Activated CD8-positive, alpha-beta T cell treated with anti-CD3 and anti-CD28 coated beads, Interleukin-2, amount 10 ng/mL, durations not matched to agents 7 days and 5 days (primary cell): ENCODE data around the gene FREY1. TPM values are rescaled to one million over a fixed set of nuclear protein-coding genes. Genes with fewer than 3 reads are reported as not detected.
A peak's percentile ranks its signal among the peaks of the same experiment; 100 is the strongest.

ENCODE experiments used
- ATAC-seq: fragments of 150-1000 bp; cut with Tn5 transposase; one replicate; pipeline ENCODE4 v1.10.0; 2021; ENCODE audit warnings: moderate library complexity
- CTCF ChIA-PET: fragments of 350-600 bp; sonication (Branson Sonifier 250); formaldehyde crosslinking; loops from one replicate; lab custom pipeline; 2021; ENCODE audit warnings: antibody characterized with exemption; lab: Charles Lee
- POLR2A ChIA-PET: fragments of 350-600 bp; sonication (Branson Sonifier 250); formaldehyde crosslinking; loops from one replicate; lab custom pipeline; 2021; ENCODE audit warnings: antibody characterized with exemption; lab: Charles Lee
- DNase-seq: peaks from one replicate; pipeline ENCODE4 v3.0.0-alpha.2; 2020
- H3K27ac Mint-ChIP-seq: one replicate; pipeline ENCODE4 v1.8.0; 2021; ENCODE audit warnings: mild to moderate bottlenecking, mixed read lengths
- H3K27me3 Mint-ChIP-seq: one replicate; pipeline ENCODE4 v1.8.0; 2021; ENCODE audit warnings: low read depth, mixed read lengths
- H3K36me3 Mint-ChIP-seq: one replicate; pipeline ENCODE4 v1.8.0; 2021; ENCODE audit warnings: low read depth, mixed read lengths
- H3K4me1 Mint-ChIP-seq: one replicate; pipeline ENCODE4 v1.8.0; 2021; ENCODE audit warnings: low read depth, mixed read lengths
- H3K4me3 Mint-ChIP-seq: one replicate; pipeline ENCODE4 v1.8.0; 2021; ENCODE audit warnings: mild to moderate bottlenecking, mixed read lengths
- H3K9me3 Mint-ChIP-seq: one replicate; pipeline ENCODE4 v1.8.0; 2022; ENCODE audit warnings: mixed read lengths; ENCODE audit not compliant: insufficient read depth
- total RNA-seq, 2 experiments: library from RNA; stranded (reverse); gene quantifications; one replicate each; pipeline ENCODE4 v1.2.3, GENCODE V29; 2021

Gene FREY1
- total RNA-seq, 2 experiments from 2014 or later = 2.1 TPM

DNA sequence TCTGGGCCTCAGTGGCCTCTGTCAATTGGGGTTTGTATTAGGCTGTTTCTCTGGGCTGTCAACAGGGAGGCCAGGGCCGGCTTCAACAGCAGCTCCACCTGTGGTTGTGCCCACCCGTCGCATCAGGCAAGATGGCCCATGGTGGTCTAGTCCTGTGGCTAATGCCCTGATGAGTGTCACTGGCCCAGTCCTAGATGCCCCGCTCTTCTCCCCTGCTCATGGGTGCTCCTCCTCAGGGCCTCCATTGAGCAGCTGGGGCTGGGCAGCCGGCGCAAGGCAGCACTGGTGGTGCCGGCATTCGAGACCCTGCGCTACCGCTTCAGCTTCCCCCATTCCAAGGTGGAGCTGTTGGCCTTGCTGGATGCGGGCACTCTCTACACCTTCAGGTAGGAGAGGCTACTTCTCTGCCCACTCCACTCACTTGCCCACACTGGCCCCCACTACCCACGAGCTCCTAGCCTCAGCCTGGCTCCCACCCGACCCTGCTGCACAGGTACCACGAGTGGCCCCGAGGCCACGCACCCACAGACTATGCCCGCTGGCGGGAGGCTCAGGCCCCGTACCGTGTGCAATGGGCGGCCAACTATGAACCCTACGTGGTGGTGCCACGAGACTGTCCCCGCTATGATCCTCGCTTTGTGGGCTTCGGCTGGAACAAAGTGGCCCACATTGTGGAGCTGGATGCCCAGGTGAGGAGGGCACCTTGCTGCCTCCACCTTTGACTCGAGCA is 20.8 kb upstream of the FREY1 start:
- peak overlapping the region; percentile 64 for H3K27ac Mint-ChIP-seq

DNA sequence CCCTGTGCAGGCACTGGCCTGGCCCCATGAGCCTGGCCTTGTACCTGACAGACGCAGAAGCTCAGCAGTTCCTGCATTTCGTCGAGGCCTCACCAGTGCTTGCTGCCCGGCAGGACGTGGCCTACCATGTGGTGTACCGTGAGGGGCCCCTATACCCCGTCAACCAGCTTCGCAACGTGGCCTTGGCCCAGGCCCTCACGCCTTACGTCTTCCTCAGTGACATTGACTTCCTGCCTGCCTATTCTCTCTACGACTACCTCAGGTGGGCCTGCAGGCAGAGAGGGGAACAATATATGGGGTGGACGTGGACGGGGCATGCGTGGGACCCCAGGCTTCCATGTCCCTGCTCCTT is 20.2 kb upstream of the FREY1 start:
- ChIA-PET POLR2A (interaction anchor here (1.1 to 2.7 kb wide), 3 partner anchors 10 to 14 kb away, joined by 3 to 16 read pairs (median 3); partner anchors contain the start of gene PEX16), CTCF (interaction anchor here (0.6 to 1.5 kb wide), 5 partner anchors 37 to 156 kb away, joined by 3 to 5 read pairs (median 4); no protein-coding TSS in a partner anchor)
- H3K27ac Mint-ChIP-seq = peak overlapping the region; percentile 64

More for the DNA sequence above, 20.8 kb upstream of the FREY1 start:
- no peak for ATAC-seq
- peaks cover 12% of the 10 kb centered on the region for H3K27me3 Mint-ChIP-seq
- no peaks in the 10 kb centered on the region for H3K9me3 Mint-ChIP-seq
- peak; percentile 17 for DNase-seq
- ChIA-PET CTCF (no interaction called here), POLR2A (interaction anchor here (1.1 to 2.7 kb wide), 3 partner anchors 9 to 14 kb away, joined by 3 to 16 read pairs (median 3); partner anchors contain the start of gene PEX16)
- peaks cover 2% of the 10 kb centered on the region for H3K36me3 Mint-ChIP-seq
- peaks cover 44% of the 10 kb centered on the region for H3K4me1 Mint-ChIP-seq
- no peak overlapping the region for H3K4me3 Mint-ChIP-seq

DNA sequence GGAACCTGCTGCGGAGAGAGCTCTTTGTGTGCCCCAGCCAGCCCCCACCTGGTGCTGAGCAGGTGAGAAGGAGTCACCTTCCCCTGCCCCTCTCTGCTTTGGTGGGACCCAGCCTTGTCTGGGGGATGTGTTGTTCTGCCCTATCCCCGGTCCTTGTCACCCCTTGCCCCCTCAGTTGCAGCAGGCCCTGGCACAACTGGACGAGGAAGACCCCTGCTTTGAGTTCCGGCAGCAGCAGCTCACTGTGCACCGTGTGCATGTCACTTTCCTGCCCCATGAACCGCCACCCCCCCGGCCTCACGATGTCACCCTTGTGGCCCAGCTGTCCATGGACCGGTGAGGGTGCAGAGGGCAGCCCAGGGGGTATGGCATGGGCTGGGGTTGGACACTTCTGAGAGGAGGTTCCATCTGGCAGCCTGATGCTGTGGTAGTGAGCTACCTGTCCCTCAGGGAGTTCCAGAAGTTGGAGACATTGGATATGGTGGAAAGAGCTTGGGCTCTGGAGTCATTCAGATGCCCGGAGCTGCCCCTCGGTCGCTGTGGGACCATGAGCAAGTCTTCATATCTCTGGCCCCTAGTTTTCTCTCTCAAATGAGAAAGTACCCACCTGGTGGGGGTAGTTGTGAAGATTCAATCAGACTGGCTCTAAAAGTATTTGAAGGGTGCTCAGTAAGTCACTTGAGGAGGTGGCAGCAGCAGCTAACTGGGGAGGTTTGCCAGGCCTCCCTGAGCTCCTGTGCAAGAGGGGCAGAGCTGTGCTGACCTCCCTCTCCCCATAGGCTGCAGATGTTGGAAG is 19.7 kb upstream of the FREY1 start:
- no peak for ATAC-seq
- peaks cover 44% of the 10 kb centered on the region for H3K4me1 Mint-ChIP-seq
- peak overlapping the region; percentile 64 for H3K27ac Mint-ChIP-seq
- peak; percentile 19 for DNase-seq
- no peak overlapping the region for H3K4me3 Mint-ChIP-seq
- no peaks in the 10 kb centered on the region for H3K9me3 Mint-ChIP-seq
- H3K27me3 Mint-ChIP-seq = peaks cover 13% of the 10 kb centered on the region
- ChIA-PET POLR2A (interaction anchor here (1.1 to 2.7 kb wide), 2 partner anchors 10 to 13 kb away, joined by 3 to 16 read pairs; partner anchors contain the start of gene PEX16), CTCF (interaction anchor here (0.6 to 1.5 kb wide), 6 partner anchors 38 to 1782 kb away, joined by 3 to 5 read pairs (median 4); no protein-coding TSS in a partner anchor)
- no peaks in the 10 kb centered on the region for H3K36me3 Mint-ChIP-seq

More for the DNA sequence above, 20.2 kb upstream of the FREY1 start:
- H3K4me1 Mint-ChIP-seq = peaks cover 44% of the 10 kb centered on the region
- peaks cover under 1% of the 10 kb centered on the region for H3K36me3 Mint-ChIP-seq
- no peaks in the 10 kb centered on the region for H3K9me3 Mint-ChIP-seq
- DNase-seq (peak; percentile 48), ATAC-seq (peak; percentile 29)
- peaks cover 12% of the 10 kb centered on the region for H3K27me3 Mint-ChIP-seq
- no peak overlapping the region for H3K4me3 Mint-ChIP-seq

DNA sequence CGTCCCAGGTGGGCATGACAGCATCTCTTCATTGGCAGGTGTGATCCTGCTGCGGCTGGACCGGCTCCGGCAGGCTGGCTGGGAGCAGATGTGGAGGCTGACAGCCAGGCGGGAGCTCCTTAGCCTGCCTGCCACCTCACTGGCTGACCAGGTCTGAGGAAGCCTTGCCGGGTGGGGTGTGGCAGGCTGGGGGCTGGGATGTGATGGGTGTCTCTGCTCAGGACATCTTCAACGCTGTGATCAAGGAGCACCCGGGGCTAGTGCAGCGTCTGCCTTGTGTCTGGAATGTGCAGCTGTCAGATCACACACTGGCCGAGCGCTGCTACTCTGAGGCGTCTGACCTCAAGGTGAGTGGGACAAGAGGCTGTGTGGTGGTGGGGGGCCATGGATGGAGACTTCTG is 18.9 kb upstream of the FREY1 start:
- Mint-ChIP-seq H3K4me1 (peaks cover 43% of the 10 kb centered on the region), H3K9me3 (no peaks in the 10 kb centered on the region), H3K27ac (no peak overlapping the region), H3K4me3 (no peak overlapping the region), H3K27me3 (peaks cover 18% of the 10 kb centered on the region), H3K36me3 (no peaks in the 10 kb centered on the region)
- POLR2A ChIA-PET = interaction anchor here (0.6 to 2.7 kb wide), 2 partner anchors 9 to 317 kb away, joined by 3 to 16 read pairs; partner anchors contain the start of gene PEX16
- CTCF ChIA-PET = interaction anchor here (1.1 to 1.5 kb wide), 2 partner anchors 39 to 80 kb away, joined by 4 to 5 read pairs; no protein-coding TSS in a partner anchor
- DNase-seq (peak; percentile 17), ATAC-seq (no peak)

DNA sequence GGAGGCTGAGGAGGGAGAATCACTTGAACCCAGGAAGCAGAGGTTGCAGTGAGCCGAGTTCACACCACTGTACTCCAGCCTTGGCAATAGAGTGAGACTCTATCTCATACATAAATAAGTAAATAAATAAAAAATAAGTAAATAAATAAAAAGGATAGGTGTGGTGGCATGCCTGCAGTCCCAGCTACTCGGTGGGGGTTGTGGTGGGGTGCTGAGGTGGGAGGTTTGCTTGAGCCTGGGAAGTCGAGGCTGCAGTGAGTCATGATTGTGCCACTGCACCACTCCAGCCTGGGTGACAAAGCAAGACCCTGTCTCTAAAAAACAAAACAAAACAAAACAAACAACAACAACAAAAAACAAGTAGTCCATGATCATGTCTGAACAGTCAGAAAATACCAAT is 18.5 kb upstream of the FREY1 start:
- peaks cover 18% of the 10 kb centered on the region for H3K27me3 Mint-ChIP-seq
- H3K27ac Mint-ChIP-seq = no peak overlapping the region
- ChIA-PET POLR2A (interaction anchor here (0.6 kb wide), 1 partner anchor 317 kb away, joined by 3 read pairs; no protein-coding TSS in a partner anchor), CTCF (interaction anchor here (1.5 kb wide), 1 partner anchor 154 kb away, joined by 3 read pairs; no protein-coding TSS in a partner anchor)
- ATAC-seq (no peak), DNase-seq (no peak)
- no peak overlapping the region for H3K4me3 Mint-ChIP-seq
- H3K4me1 Mint-ChIP-seq = peaks cover 41% of the 10 kb centered on the region
- H3K9me3 Mint-ChIP-seq = no peaks in the 10 kb centered on the region
- no peaks in the 10 kb centered on the region for H3K36me3 Mint-ChIP-seq

DNA sequence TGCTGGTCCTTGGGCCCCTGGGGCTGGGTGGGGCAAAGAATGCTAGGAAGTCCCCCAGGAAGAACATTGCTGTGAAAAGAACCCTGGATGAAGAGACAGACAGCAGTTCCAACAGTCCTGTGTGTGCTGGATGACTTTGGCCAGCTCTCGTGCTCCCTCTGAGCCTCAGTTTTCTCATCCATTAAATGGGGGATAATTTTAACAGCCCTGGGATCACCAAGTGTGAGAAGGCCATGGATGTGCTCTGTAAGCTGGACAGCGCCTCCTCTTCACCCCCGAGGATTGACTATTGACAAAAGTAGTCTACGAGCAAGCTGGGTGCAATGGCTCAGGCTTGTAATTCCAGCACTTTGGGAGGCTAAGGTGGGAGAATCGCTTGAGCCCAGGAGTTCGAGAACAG is 17.9 kb upstream of the FREY1 start:
- Mint-ChIP-seq H3K4me3 (no peak overlapping the region), H3K27ac (no peak overlapping the region), H3K27me3 (peaks cover 18% of the 10 kb centered on the region), H3K36me3 (no peaks in the 10 kb centered on the region), H3K9me3 (no peaks in the 10 kb centered on the region), H3K4me1 (peaks cover 38% of the 10 kb centered on the region)
- ChIA-PET POLR2A (no interaction called here), CTCF (interaction anchor here (1.5 kb wide), 1 partner anchor 153 kb away, joined by 3 read pairs; no protein-coding TSS in a partner anchor)
- DNase-seq (no peak), ATAC-seq (no peak)

DNA sequence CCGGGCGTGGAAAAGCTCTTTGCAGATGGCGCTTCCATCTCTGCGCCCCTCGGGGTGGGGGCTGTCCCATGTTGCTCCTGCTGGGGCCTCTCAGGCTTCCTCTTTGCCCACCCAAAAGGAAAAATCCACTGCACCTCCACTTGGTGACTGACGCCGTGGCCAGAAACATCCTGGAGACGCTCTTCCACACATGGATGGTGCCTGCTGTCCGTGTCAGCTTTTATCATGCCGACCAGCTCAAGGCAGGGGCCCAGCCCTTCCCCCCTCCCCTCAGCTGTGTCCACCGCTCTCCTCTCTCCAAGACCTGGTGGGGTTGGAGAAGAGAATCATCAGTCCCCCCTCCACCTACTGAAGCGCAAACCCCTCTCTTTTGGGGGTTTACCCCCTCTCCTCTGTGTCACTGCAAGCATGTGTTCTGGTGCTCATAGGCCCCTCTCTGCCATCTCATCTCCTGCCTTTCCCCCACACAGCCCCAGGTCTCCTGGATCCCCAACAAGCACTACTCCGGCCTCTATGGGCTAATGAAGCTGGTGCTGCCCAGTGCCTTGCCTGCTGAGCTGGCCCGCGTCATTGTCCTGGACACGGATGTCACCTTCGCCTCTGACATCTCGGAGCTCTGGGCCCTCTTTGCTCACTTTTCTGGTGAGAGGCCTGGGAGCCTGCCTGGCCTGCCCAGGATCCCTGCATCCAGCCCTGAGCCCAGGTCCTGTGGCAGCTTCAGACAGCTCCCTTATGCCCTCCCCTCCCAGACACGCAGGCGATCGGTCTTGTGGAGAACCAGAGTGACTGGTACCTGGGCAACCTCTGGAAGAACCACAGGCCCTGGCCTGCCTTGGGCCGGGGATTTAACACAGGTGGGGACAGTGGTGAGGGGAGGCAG is 17.2 kb upstream of the FREY1 start:
- no peak overlapping the region for H3K27ac Mint-ChIP-seq
- H3K4me1 Mint-ChIP-seq = peaks cover 38% of the 10 kb centered on the region
- H3K4me3 Mint-ChIP-seq = no peak overlapping the region
- POLR2A ChIA-PET = no interaction called here
- no peak for DNase-seq
- no peak for ATAC-seq
- H3K9me3 Mint-ChIP-seq = no peaks in the 10 kb centered on the region
- H3K36me3 Mint-ChIP-seq = no peaks in the 10 kb centered on the region
- H3K27me3 Mint-ChIP-seq = peaks cover 18% of the 10 kb centered on the region
- CTCF ChIA-PET = interaction anchor here (1.0 to 1.5 kb wide), 2 partner anchors 41 to 153 kb away, joined by 3 read pairs; no protein-coding TSS in a partner anchor

DNA sequence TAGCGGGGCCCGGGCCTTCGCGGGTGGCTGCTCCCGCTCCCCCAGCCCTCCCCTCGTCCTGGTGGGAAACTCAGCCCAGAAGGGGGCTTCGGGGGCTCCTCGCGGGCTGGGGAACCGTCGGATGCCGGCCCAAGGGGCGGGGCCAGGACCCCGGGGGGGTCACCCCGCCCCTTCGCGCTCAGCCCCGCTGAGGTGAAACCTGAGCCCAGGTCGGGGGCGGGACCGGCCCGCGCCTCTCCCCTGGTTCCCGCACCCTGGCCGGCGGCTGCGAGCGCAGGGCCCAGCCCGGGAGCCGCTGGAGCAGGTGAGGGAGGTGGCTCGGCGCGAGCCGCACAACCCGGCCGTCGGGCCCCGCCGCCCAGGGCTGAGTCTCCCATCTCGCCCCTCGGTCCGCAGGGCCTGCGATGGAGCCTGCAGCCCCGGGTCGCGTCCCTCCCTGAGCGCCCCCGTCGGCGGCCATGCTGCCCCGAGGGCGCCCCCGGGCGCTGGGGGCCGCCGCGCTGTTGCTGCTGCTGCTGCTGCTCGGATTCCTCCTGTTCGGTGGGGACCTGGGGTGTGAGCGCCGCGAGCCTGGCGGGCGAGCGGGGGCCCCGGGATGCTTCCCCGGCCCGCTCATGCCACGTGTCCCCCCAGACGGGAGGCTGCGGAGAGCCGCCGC is 15.5 kb upstream of the FREY1 start, which contains the start of gene LARGE2:
Gene LARGE2 (plus strand): TSS at position 232 of the 658 bp plus-strand sequence. CDS start 227 bp downstream, at position 459.
- POLR2A ChIA-PET = no interaction called here
- H3K4me1 Mint-ChIP-seq = peaks cover 39% of the 10 kb centered on the region

DNA sequence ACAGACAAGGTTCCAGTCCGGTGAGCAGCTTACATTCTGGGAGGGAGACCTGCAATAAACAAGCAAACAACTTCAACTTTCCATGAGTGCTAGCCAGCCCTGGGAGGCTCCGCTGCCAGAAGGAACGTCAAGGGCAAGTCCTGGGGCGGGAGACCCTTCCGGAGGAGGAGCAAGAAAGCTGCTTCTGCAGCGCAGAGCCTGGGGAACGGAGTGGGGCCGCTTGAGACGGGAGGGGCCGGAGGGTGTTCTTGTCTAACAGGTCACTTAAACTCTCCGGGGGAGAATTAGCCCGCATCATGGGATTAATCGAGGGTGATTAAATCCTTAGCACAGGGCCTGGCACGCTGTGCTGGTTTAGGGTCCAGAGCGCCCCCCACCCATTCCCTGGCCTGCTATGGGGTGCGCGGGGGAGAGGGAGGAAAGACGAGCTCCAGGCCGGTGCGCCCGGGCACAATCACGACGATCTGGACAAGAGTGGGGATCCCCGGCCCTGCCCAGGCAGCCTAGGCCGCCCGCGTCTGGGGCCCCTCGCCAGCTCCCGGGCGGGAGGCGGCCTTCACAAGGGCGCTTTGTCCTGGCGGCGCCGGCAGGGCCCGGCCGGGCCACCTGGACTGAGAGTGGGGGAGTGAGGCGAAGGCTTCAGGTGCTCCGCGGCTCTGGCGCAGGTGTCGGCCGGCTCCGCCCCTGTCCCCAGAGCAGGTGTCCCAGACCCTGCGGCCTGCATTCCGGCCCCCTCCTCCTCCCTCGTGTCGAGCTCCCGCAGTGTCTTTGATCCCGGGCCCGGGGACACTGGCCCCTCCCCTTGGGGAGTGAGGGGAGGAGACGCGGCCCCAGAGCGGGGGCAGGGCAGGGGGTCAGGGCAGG is 14.7 kb upstream of the FREY1 start:
- Mint-ChIP-seq H3K36me3 (no peaks in the 10 kb centered on the region), H3K9me3 (no peaks in the 10 kb centered on the region), H3K27me3 (peaks cover 18% of the 10 kb centered on the region), H3K4me3 (peak overlapping the region; percentile 25), H3K27ac (no peak overlapping the region), H3K4me1 (peaks cover 35% of the 10 kb centered on the region)
- POLR2A ChIA-PET = no interaction called here
- CTCF ChIA-PET = interaction anchor here (1.3 kb wide), 1 partner anchor 43 kb away, joined by 4 read pairs; no protein-coding TSS in a partner anchor
- DNase-seq (no peak), ATAC-seq (no peak)

More for the DNA sequence above, 15.5 kb upstream of the FREY1 start, which contains the start of gene LARGE2:
- H3K27me3 Mint-ChIP-seq = peaks cover 18% of the 10 kb centered on the region
- peak within 1 kb of the TSS; percentile 60 for H3K4me3 Mint-ChIP-seq
- H3K9me3 Mint-ChIP-seq = no peaks in the 10 kb centered on the region
- no peaks in the 10 kb centered on the region for H3K36me3 Mint-ChIP-seq
- ATAC-seq (no peak), DNase-seq (no peak)
- CTCF ChIA-PET = interaction anchor here (0.9 kb wide), 1 partner anchor 177 kb away, joined by 3 read pairs; no protein-coding TSS in a partner anchor
- H3K27ac Mint-ChIP-seq = no peak within 1 kb of the TSS
